ENCODE results near the gene PADI2.
A peak's percentile ranks its signal among the peaks of the same experiment; 100 is the strongest.

PADI2 gene

GRCh38 chr1:17130138-17130635, 10.9 kb upstream of the PADI2 start:
- TF ChIP-seq EZH2phosphoT487 (IDR thresholded peaks at IDR 0.05; ENCODE audit: borderline replicate concordance, low read length) (no peak), CTCF (IDR thresholded peaks at IDR 0.05; ENCODE audit: low read depth, low read length, poor library complexity, severe bottlenecking) (no peak)
- no peaks in the 10 kb centered on the region for H3F3A ChIP-seq (ENCODE audit: control insufficient read depth, insufficient read depth)
- H3K9me3 ChIP-seq (ENCODE audit: control insufficient read depth, insufficient read depth, low read length), result no peaks in the 10 kb centered on the region
- no peaks in the 10 kb centered on the region for H3K36me3 ChIP-seq (ENCODE audit: control insufficient read depth, low read length)
- no peaks in the 10 kb centered on the region for H4K20me1 ChIP-seq (ENCODE audit: control insufficient read depth, insufficient read depth, low read depth, low read length)
- no peak overlapping the region for H3K4me2 ChIP-seq (ENCODE audit: low read length)
- no peaks in the 10 kb centered on the region for H3K79me2 ChIP-seq (ENCODE audit: control insufficient read depth, low read length)
- peaks cover 5% of the 10 kb centered on the region for H3K4me1 ChIP-seq (ENCODE audit: control insufficient read depth, low read length)
- H3K27ac ChIP-seq (ENCODE audit: low read depth, low read length), result no peak overlapping the region
- no peak overlapping the region for H3K4me3 ChIP-seq (ENCODE audit: low read length)
- H3K27me3 ChIP-seq (ENCODE audit: control insufficient read depth, low read length), result peaks cover 6% of the 10 kb centered on the region; the same call in 1 of the 2 replicates
- no peaks in the 10 kb centered on the region for H3K9me2 ChIP-seq (replicated peaks; ENCODE audit: control insufficient read depth, low read length)

- H3K36me3 ChIP-seq (ENCODE audit: control insufficient read depth, low read length), result no peaks in the 10 kb centered on the region
- H3K27me3 ChIP-seq (ENCODE audit: control insufficient read depth, low read length), result peaks cover 15% of the 10 kb centered on the region
- no peak overlapping the region for H3K27ac ChIP-seq (ENCODE audit: low read depth, low read length)
- H3K9me3 ChIP-seq (ENCODE audit: control insufficient read depth, insufficient read depth, low read length), result no peaks in the 10 kb centered on the region
- H4K20me1 ChIP-seq (ENCODE audit: control insufficient read depth, insufficient read depth, low read depth, low read length), result no peaks in the 10 kb centered on the region
- H3K9me2 ChIP-seq (replicated peaks; ENCODE audit: control insufficient read depth, low read length), result no peaks in the 10 kb centered on the region
- H3K79me2 ChIP-seq (ENCODE audit: control insufficient read depth, low read length), result no peaks in the 10 kb centered on the region
- H3K4me3 ChIP-seq (ENCODE audit: low read length), result no peak overlapping the region
- peaks cover 5% of the 10 kb centered on the region for H3K4me1 ChIP-seq (ENCODE audit: control insufficient read depth, low read length)
- TF ChIP-seq CTCF (IDR thresholded peaks at IDR 0.05; ENCODE audit: low read depth, low read length, poor library complexity, severe bottlenecking), result no peak
- no peak for TF ChIP-seq EZH2phosphoT487 (IDR thresholded peaks at IDR 0.05; ENCODE audit: borderline replicate concordance, low read length)
- H3F3A ChIP-seq (ENCODE audit: control insufficient read depth, insufficient read depth), result no peaks in the 10 kb centered on the region
- H3K4me2 ChIP-seq (ENCODE audit: low read length), result 0 out of 2 replicates have a peak overlapping the region, but pooled peaks have one; percentile 4
These were observed 9.1 kb upstream of the PADI2 start for GRCh38 chr1:17128361-17128760.

GRCh38 chr1:17125756-17126237, 6.5 kb upstream of the PADI2 start:
- Histone ChIP-seq H3K4me3 (ENCODE audit: low read length) (no peak overlapping the region), H3K9me3 (ENCODE audit: control insufficient read depth, insufficient read depth, low read length) (no peaks in the 10 kb centered on the region), H3K9me2 (replicated peaks; ENCODE audit: control insufficient read depth, low read length) (no peaks in the 10 kb centered on the region), H3F3A (ENCODE audit: control insufficient read depth, insufficient read depth) (no peaks in the 10 kb centered on the region), H3K79me2 (ENCODE audit: control insufficient read depth, low read length) (no peaks in the 10 kb centered on the region), H3K27me3 (ENCODE audit: control insufficient read depth, low read length) (peaks cover 24% of the 10 kb centered on the region), H3K36me3 (ENCODE audit: control insufficient read depth, low read length) (no peaks in the 10 kb centered on the region), H3K27ac (ENCODE audit: low read depth, low read length) (no peak overlapping the region), H3K4me1 (ENCODE audit: control insufficient read depth, low read length) (peaks cover 12% of the 10 kb centered on the region), H3K4me2 (ENCODE audit: low read length) (no peak overlapping the region), H4K20me1 (ENCODE audit: control insufficient read depth, insufficient read depth, low read depth, low read length) (no peaks in the 10 kb centered on the region)
- peak; percentile 86 for TF ChIP-seq CTCF (IDR thresholded peaks at IDR 0.05; ENCODE audit: low read depth, low read length, poor library complexity, severe bottlenecking)
- TF ChIP-seq EZH2phosphoT487 (IDR thresholded peaks at IDR 0.05; ENCODE audit: borderline replicate concordance, low read length), result no peak
